M059J (cell line): ENCODE measurements around the gene CIDEB. TPM values are rescaled to one million over a fixed set of nuclear protein-coding genes. Genes with fewer than 3 reads are reported as not detected.

ENCODE experiments used
- DNase-seq: peaks from one replicate; pipeline ENCODE4 v3.0.0-alpha.2; 2012; ENCODE audit warnings: low read depth
- total RNA-seq: library from RNA; depleted of rRNA; stranded (reverse); fragments of >200 nt; shearing (Covaris generic); gene quantifications from 2 replicates; pipeline ENCODE4 v1.2.3, GENCODE V29; 2014

CIDEB gene
- total RNA-seq, 1 experiment from 2014 or later: not detected

- DNase-seq: no peak
Measured at GRCh38 chr14:24291446-24292117, 16.2 kb downstream of the CIDEB start.

GRCh38 chr14:24290746-24291145 is 17.0 kb downstream of the CIDEB start:
- DNase-seq: no peak

DNA sequence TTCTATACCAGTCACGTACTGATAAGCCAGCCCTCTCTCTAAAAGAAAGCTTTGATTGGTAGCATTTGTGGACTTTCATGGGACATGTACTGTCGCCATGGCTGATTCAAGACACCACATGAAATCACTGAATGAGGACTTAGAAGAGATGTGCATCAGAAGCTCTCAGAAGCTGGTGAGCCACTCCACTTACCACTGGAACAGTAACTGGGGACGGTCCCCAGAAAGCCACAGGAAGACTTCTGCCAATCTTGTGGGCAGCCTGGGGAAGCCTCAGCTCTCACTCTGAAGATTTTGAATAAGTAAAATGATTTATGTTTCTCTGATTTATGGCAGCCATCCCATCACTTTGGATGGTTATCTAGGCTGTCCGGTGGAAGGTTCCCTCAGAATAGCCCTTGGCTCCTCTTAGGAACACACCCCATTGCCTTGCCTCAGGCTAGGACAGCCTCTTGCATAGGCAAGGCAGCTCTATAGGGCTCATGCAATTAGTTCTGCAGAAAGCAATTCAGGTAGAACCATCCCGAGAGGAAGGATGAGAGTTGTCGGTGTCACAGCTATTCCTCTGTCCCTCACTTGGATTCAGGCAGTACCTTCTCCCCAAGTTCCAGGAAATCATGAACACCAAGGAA is 18.0 kb downstream of the CIDEB start:
- no peak for DNase-seq

DNA sequence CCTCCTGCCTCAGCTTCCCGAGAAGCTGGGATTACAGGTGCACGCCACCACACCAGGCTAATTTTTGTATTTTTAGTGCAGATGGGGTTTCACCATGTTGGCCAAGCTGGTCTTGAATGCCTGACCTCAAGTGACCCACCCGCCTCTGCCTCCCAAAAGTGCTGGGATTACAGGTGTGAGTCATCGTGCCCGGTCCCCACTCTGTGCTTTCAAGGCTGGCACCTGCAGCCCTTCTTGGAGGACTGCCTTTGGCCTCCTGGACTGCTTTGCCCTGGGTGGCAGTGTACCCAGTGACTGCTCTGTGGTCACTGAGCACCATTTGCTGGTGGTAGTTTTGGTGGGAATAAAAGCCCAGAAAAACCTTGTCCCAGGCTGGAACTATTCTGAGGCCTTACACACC is 20.8 kb downstream of the CIDEB start:
- DNase-seq: peak; percentile 13

GRCh38 chr14:24285351-24285750 is 22.4 kb downstream of the CIDEB start:
- DNase-seq: no peak

- DNase-seq: no peak
Measured at GRCh38 chr14:24284501-24285035, 23.2 kb downstream of the CIDEB start.

DNA sequence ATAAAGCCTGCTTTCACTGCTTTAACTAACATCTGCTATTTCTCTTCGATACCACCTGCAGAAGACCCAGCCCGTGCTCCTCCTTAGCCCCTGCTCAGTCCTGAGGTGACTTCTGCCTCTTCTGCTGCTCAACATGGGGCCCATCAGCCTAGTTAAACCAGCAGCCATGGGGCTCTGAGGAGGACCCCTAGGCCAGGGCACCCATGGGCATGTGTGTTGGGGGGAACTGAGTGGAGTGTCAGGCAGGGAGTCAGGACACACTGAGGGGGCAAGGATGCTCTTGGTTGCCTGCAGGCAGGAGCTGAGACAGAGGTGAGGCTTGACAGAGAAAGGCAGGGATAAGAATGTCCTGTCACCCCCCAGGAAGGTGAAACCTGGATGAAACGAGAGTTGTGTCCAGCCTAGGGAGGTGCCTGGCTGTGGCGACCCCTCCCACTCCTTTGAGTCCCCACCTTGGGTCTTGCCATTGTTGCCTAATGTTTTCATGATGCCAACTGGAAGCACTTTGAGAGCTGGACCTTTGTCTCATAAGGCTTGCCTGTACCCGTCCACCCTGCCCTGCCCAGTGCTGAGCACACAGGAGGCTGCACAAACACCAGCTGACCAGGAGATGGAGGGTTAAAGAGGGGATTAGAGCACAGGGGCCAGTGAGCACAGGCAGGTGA is 23.8 kb downstream of the CIDEB start:
- DNase-seq: no peak

DNA sequence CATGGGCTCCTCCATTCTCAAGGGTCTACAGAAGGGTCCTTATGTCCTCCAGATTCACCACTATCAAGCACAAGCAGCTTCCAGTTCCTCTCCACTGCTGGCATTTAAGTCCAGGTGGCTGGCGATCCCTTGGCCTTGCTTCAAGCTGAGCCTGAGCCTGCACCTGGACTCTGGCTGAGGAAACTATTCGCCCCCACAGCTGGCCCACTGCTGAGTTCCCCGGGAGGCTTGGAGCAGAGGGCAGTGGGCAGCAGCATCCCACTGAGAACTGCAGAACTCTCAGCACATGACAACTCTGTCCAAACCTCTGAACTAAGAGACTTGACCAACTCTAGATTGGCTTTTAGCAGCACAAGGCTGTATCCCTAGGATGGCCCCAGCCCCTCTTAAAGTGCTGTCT is 25.0 kb downstream of the CIDEB start:
- no peak for DNase-seq

DNA sequence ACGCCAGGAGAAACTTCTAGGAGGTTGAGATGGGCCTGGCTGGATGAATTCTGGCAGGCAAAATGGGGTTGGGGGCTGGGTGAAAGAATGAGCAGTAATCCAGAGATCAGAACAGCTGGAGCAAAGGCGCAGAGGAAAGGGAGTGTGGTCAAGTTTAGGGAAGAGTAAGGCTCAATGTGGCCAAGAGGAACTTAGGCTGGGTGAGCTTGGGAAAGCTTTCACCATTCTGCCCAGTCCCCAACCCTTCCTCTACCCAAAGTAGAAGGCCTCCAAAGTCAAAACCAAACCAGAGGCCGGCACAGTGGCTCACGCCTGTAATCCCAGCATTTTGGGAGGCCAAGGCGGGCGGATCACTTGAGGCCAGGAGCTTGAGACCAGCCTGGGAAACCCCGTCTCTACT is 26.1 kb downstream of the CIDEB start:
- DNase-seq: no peak

- DNase-seq: no peak
Measured at GRCh38 chr14:24280797-24281460, 26.8 kb downstream of the CIDEB start.

- DNase-seq: peak; percentile 32
Measured at GRCh38 chr14:24279301-24280186, 28.2 kb downstream of the CIDEB start.

DNA sequence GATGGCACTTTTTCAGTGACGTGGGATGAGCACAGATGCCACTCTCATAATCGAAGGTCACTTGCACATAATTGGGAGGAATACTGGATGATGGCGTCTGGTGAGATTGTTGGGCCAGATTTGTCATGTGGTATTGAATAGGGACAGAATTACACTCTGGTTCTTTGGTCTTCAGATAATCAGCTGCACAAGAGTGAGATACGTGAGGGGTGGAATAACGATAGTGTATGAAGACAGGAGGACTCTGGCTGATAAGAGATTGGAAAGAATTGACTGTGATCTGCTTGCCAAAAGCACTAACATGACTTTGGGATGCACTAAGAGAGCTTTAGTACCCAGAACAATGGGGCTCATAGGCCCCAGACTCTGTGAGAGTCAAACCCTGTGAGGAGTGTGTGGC is 29.4 kb downstream of the CIDEB start:
- DNase-seq: no peak

DNA sequence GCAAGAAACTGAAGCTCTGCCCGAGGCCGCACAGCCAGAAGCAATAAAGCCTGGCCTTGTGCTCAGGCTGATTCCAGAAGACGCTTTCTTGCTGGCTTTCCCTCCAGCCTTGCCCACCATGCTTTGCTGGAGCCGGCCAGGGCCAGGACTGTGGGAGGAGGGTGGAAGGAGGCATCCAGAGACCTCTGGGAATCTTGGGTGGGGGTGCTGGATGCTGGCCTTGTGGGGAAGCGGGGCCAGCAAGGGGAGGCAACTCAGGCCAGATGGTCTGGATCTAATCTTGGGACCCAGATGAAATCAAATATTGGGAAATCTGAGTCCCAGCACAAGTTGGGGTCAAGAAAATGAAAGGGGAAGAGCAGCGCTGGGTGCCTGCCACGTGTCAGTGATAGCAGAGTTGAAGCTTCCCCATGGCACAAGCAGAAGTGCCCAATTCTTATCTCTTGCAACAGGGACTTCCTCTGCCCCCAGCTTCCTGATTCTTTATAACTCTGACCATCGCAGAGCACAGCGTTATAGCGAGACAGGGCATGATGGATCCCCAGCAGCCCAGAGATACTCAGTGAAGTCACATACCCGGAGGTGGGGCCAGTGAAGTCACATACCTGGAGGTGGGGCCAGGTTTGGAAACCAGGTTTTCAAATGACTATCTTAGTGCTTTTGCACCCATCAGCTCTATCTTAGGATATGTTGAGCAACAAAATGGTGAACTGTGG is 30.0 kb downstream of the CIDEB start:
- DNase-seq: no peak

- no peak for DNase-seq
Measured at GRCh38 chr14:24277071-24277470, 30.7 kb downstream of the CIDEB start.

DNA sequence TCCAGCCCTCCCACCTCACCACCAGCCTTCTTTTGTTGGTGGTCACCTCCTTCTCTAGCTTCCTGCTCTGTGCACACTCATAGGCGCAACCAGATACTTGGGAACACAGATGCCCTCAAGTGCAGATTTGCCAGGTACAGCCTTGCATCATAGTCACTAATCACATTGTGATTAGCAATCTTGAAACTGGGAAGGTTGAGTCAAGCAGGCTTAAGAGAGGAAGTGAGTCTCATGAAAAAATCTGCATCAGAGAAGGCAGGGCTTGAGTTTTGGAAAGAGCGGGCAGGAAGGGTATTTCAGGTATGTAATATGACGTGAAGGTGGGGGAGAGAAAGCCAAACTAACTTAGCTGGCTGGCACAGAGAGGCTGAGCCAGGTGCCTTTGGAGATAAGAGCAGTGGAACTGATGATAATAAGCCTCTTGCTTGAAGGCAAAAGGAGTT is 33.7 kb downstream of the CIDEB start:
- DNase-seq: peak; percentile 26

DNA sequence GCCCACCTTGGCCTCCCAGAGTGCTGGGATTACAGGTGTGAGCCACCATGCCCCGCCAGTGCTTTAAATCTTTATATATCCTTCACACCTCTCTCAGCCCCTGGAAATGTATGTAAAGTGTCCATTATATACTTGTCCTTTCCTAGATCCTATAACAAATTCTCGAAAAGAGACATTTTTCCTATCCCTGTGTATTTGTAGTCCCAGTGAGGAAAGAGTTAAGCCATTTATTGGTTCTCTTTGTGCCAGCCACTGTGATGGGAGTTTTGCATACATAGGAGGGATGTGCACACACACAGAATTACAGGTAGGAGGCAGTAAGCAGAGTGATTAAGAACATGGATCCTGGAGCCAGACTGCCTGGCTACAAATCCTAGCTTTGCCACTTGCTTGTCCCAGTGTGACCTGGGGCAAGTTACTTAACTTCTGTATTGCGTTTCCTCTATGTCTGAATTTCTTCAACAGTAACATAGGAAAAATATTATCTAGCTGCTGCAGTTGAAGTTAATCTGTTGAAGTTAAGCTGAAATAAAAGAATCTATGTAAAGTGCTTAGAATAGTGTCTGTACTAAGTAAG is 34.3 kb downstream of the CIDEB start:
- DNase-seq: no peak

DNA sequence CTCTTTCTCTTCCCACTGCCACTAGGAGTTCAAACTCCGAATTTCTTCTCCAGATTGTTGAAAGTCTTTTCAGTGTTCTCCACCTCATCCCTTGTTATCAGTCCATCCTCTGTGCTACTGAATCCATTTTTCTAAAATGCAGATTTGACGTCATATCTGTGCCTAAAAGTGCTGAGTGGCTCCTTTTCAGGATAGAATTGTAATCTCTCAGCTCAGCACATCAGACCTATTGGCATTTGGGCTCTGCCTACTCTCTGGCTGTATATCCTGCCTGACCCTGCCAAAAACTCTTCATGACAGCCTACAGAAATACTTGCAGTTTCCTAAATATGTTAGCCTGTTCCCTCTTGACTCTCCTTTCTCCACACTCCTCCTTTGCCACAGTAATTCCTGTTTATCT is 35.3 kb downstream of the CIDEB start:
- DNase-seq: no peak

- DNase-seq: no peak
Measured at GRCh38 chr14:24271834-24272263, 35.9 kb downstream of the CIDEB start.

GRCh38 chr14:24271134-24271833 is 36.5 kb downstream of the CIDEB start, which contains the start of gene RABGGTA:
TSS of gene RABGGTA (minus strand) at chr14:24271597. CDS start at chr14:24271115, 482 bp downstream.
- DNase-seq: peak; percentile 78
